Urothelium cell line (cell line): Measurements from ENCODE around the gene FBXW11.
A peak's percentile ranks its signal among the peaks of the same experiment; 100 is the strongest.

Experiments used
- DNase-seq: peaks from one replicate; pipeline ENCODE4 v3.0.0; 2011; ENCODE audit warnings: low spot score, mixed read lengths
- FAIRE-seq: peaks from 2 replicates; lab custom pipeline; 2011; peaks lifted over from hg19 to GRCh38; lab: Jason Lieb, UNC

Gene FBXW11

GRCh38 chr5:171874234-171874633 is 132.2 kb downstream of the FBXW11 start:
- no peak for FAIRE-seq
- no peak for DNase-seq

- no peak for DNase-seq
- no peak for FAIRE-seq
Observed at GRCh38 chr5:171872666-171873065, 133.8 kb downstream of the FBXW11 start.

GRCh38 chr5:171871711-171872110 is 134.7 kb downstream of the FBXW11 start:
- DNase-seq (no peak), FAIRE-seq (no peak)

GRCh38 chr5:171869956-171870355 is 136.5 kb downstream of the FBXW11 start:
- no peak for DNase-seq
- FAIRE-seq, result no peak

GRCh38 chr5:171868236-171868635 is 138.2 kb downstream of the FBXW11 start:
- no peak for DNase-seq
- FAIRE-seq, result no peak

GRCh38 chr5:171867786-171868185 is 138.7 kb downstream of the FBXW11 start:
- FAIRE-seq, result no peak
- no peak for DNase-seq

GRCh38 chr5:171865471-171865870 is 141.0 kb downstream of the FBXW11 start:
- DNase-seq (no peak), FAIRE-seq (no peak)

- FAIRE-seq, result no peak
- no peak for DNase-seq
Observed at GRCh38 chr5:171863935-171864334, 142.5 kb downstream of the FBXW11 start.

GRCh38 chr5:171862624-171863023 is 143.8 kb downstream of the FBXW11 start:
- no peak for FAIRE-seq
- DNase-seq, result no peak

GRCh38 chr5:171861381-171861780 is 145.1 kb downstream of the FBXW11 start:
- DNase-seq (no peak), FAIRE-seq (no peak)

- FAIRE-seq, result no peak
- DNase-seq, result no peak
Observed at GRCh38 chr5:171858303-171858702, 148.1 kb downstream of the FBXW11 start.

GRCh38 chr5:171857489-171857876 is 149.0 kb downstream of the FBXW11 start:
- no peak for DNase-seq
- no peak for FAIRE-seq

- FAIRE-seq (no peak), DNase-seq (no peak)
Observed at GRCh38 chr5:171855798-171856763, 150.4 kb downstream of the FBXW11 start.

GRCh38 chr5:171855265-171855664 is 151.2 kb downstream of the FBXW11 start:
- FAIRE-seq, result no peak
- no peak for DNase-seq

GRCh38 chr5:171852255-171852681 is 154.2 kb downstream of the FBXW11 start:
- no peak for FAIRE-seq
- no peak for DNase-seq

GRCh38 chr5:171851251-171851650 is 155.2 kb downstream of the FBXW11 start:
- no peak for DNase-seq

GRCh38 chr5:171850324-171850947 is 156.0 kb downstream of the FBXW11 start:
- DNase-seq (peak; percentile 40), FAIRE-seq (no peak)

More at GRCh38 chr5:171851251-171851650, 155.2 kb downstream of the FBXW11 start:
- FAIRE-seq, result no peak

- DNase-seq, result no peak
- no peak for FAIRE-seq
Observed at GRCh38 chr5:171849585-171850323, 156.7 kb downstream of the FBXW11 start.

GRCh38 chr5:171848911-171849520 is 157.4 kb downstream of the FBXW11 start:
- no peak for DNase-seq
- no peak for FAIRE-seq

- FAIRE-seq, result no peak
- no peak for DNase-seq
Observed at GRCh38 chr5:171848486-171848885, 158.0 kb downstream of the FBXW11 start.

- DNase-seq (no peak), FAIRE-seq (no peak)
Observed at GRCh38 chr5:171848006-171848405, 158.4 kb downstream of the FBXW11 start.
